H9 (cell line): ENCODE results near the gene CPNE8. TPM values are rescaled to one million over a fixed set of nuclear protein-coding genes. Genes with fewer than 3 reads are reported as not detected.

ENCODE experiments used
- DNase-seq: peaks from one replicate; pipeline ENCODE4 v3.0.0-alpha.2; 2017
- H2AFZ ChIP-seq: one replicate; pipeline ENCODE4 v1.6.1; 2013; ENCODE audit warnings: mild to moderate bottlenecking, low read length, control low read depth, moderate library complexity
- H2AK5ac ChIP-seq: 2 replicates; pipeline ENCODE4 v1.6.1; 2013; ENCODE audit warnings: low read length, control low read depth, mixed read lengths; ENCODE audit not compliant: insufficient read length
- H2BK120ac ChIP-seq: one replicate; pipeline ENCODE4 v1.6.1; 2013; ENCODE audit warnings: low read depth, mild to moderate bottlenecking, low read length, control low read depth, inconsistent platforms; ENCODE audit not compliant: poor library complexity, severe bottlenecking
- H2BK12ac ChIP-seq: 2 replicates; pipeline ENCODE4 v1.6.1; 2013; ENCODE audit warnings: low read length, control low read depth, mixed read lengths, low read depth; ENCODE audit not compliant: insufficient read length
- H2BK15ac ChIP-seq: 2 replicates; pipeline ENCODE4 v1.6.1; 2013; ENCODE audit warnings: low read depth, low read length, control low read depth
- H2BK20ac ChIP-seq: one replicate; pipeline ENCODE4 v1.6.1; 2013; ENCODE audit warnings: low read depth, mild to moderate bottlenecking, low read length, control low read depth, inconsistent platforms; ENCODE audit not compliant: poor library complexity, severe bottlenecking
- H2BK5ac ChIP-seq: 2 replicates; pipeline ENCODE4 v1.6.1; 2013; ENCODE audit warnings: low read length, control low read depth, mixed read lengths; ENCODE audit not compliant: insufficient read length
- H3K14ac ChIP-seq: 2 replicates; pipeline ENCODE4 v1.6.1; 2013; ENCODE audit warnings: low read length, control low read depth; ENCODE audit not compliant: insufficient read depth
- H3K18ac ChIP-seq: 2 replicates; pipeline ENCODE4 v1.6.1; 2013; ENCODE audit warnings: low read depth, mild to moderate bottlenecking, mixed read lengths, low read length, control low read depth; ENCODE audit not compliant: insufficient read length
- H3K23ac ChIP-seq: 2 replicates; pipeline ENCODE4 v1.6.1; 2013; ENCODE audit warnings: low read length, control low read depth, mixed read lengths, low read depth; ENCODE audit not compliant: insufficient read length
- H3K23me2 ChIP-seq: 2 replicates; pipeline ENCODE4 v1.6.1; 2013; ENCODE audit warnings: low read depth, mild to moderate bottlenecking, mixed read lengths, low read length, control low read depth; ENCODE audit not compliant: insufficient read length, poor library complexity, severe bottlenecking
- H3K27ac ChIP-seq: 2 replicates; pipeline ENCODE4 v1.5.1; 2013; ENCODE audit warnings: low read length, control low read depth, mixed read lengths, low read depth; ENCODE audit not compliant: insufficient read length
- H3K27me3 ChIP-seq: 2 replicates; pipeline ENCODE4 v1.6.1; 2013; ENCODE audit warnings: low read length, control low read depth, inconsistent platforms; ENCODE audit not compliant: insufficient read depth
- H3K4ac ChIP-seq: 2 replicates; pipeline ENCODE4 v1.6.1; 2013; ENCODE audit warnings: low read depth, mild to moderate bottlenecking, control low read depth, inconsistent platforms, low read length, moderate library complexity
- H3K4me1 ChIP-seq: 2 replicates; pipeline ENCODE4 v1.6.1; 2013; ENCODE audit warnings: low read length, control low read depth, inconsistent platforms; ENCODE audit not compliant: insufficient read depth
- H3K4me2 ChIP-seq: 2 replicates; pipeline ENCODE4 v1.6.1; 2013; ENCODE audit warnings: low read length, control low read depth, mixed read lengths; ENCODE audit not compliant: insufficient read length, insufficient read depth
- H3K56ac ChIP-seq: 2 replicates; pipeline ENCODE4 v1.6.1; 2013; ENCODE audit warnings: low read depth, mild to moderate bottlenecking, mixed read lengths, low read length, control low read depth; ENCODE audit not compliant: insufficient read length
- H3K79me1 ChIP-seq: 2 replicates; pipeline ENCODE4 v1.6.1; 2013; ENCODE audit warnings: low read depth, mild to moderate bottlenecking, moderate library complexity, low read length, control low read depth, inconsistent platforms; ENCODE audit not compliant: insufficient read depth, poor library complexity, severe bottlenecking
- H3K79me2 ChIP-seq: 2 replicates; pipeline ENCODE4 v1.6.1; 2013; ENCODE audit warnings: low read length, control low read depth, inconsistent platforms; ENCODE audit not compliant: insufficient read depth
- H3K9ac ChIP-seq: 2 replicates; pipeline ENCODE4 v1.6.1; 2013; ENCODE audit warnings: low read length, control low read depth, mixed read lengths; ENCODE audit not compliant: insufficient read length; ENCODE audit errors: extremely low read depth
- H3K9me3 ChIP-seq: one replicate; pipeline ENCODE4 v1.6.1; 2013; ENCODE audit warnings: low read depth, low read length, inconsistent platforms; ENCODE audit not compliant: control insufficient read depth
- H3T11ph ChIP-seq: one replicate; pipeline ENCODE4 v1.6.1; 2013; ENCODE audit warnings: mild to moderate bottlenecking, low read length, control low read depth, inconsistent platforms
- H4K20me1 ChIP-seq: one replicate; pipeline ENCODE4 v1.6.1; 2013; ENCODE audit not compliant: control insufficient read depth, insufficient read length, insufficient read depth
- H4K5ac ChIP-seq: 2 replicates; pipeline ENCODE4 v1.6.1; 2013; ENCODE audit warnings: low read depth, mild to moderate bottlenecking, mixed read lengths, low read length, control low read depth; ENCODE audit not compliant: insufficient read length
- H4K8ac ChIP-seq: replicated peaks from 2 replicates; pipeline ENCODE4 v1.6.1; 2013; ENCODE audit warnings: low read length, control low read depth, mixed read lengths, low read depth; ENCODE audit not compliant: insufficient read length
- H4K91ac ChIP-seq: 2 replicates; pipeline ENCODE4 v1.6.1; 2013; ENCODE audit warnings: low read depth, mild to moderate bottlenecking, moderate library complexity, mixed read lengths, low read length, control low read depth; ENCODE audit not compliant: insufficient read length
- H3K27ac Mint-ChIP-seq, 3 experiments: 2 replicates in 2 of 3; 3 replicates in 1 of 3; pipeline ENCODE4 v1.8.0; 2020 to 2021; ENCODE audit warnings: mixed read lengths in 3 of 3, mild to moderate bottlenecking in 1 of 3, moderate library complexity in 1 of 3
- H3K27me3 Mint-ChIP-seq: 2 replicates; pipeline ENCODE4 v1.8.0; 2021; ENCODE audit warnings: low read depth, mild to moderate bottlenecking, moderate library complexity, mixed read lengths
- H3K36me3 Mint-ChIP-seq, 3 experiments: 2 replicates in 2 of 3; 3 replicates in 1 of 3; pipeline ENCODE4 v1.8.0; 2020 to 2021; ENCODE audit warnings: low read depth in 3 of 3, mixed read lengths in 3 of 3; ENCODE audit not compliant: insufficient read depth in 1 of 3
- H3K4me1 Mint-ChIP-seq, 2 experiments: 2 replicates each; pipeline ENCODE4 v1.8.0; 2020; ENCODE audit warnings: mixed read lengths in 2 of 2
- H3K4me3 Mint-ChIP-seq, 2 experiments: 2 replicates in 1 of 2; 3 replicates in 1 of 2; pipeline ENCODE4 v1.8.0; 2020 to 2021; ENCODE audit warnings: mild to moderate bottlenecking in 2 of 2, mixed read lengths in 2 of 2, moderate library complexity in 1 of 2
- H3K9me3 Mint-ChIP-seq, 2 experiments: 2 replicates in 1 of 2; 3 replicates in 1 of 2; pipeline ENCODE4 v1.8.0; 2020; ENCODE audit warnings: mild to moderate bottlenecking in 2 of 2, mixed read lengths in 2 of 2, moderate library complexity in 1 of 2
- CTCF ChIP-seq: fragments of 200-600 bp; sonication (generic); conservative IDR thresholded peaks from 3 replicates; pipeline ENCODE4 v1.8.0; 2021; ENCODE audit warnings: antibody characterized with exemption, mild to moderate bottlenecking
- total RNA-seq: library from RNA; stranded (reverse); gene quantifications from 2 replicates; pipeline ENCODE4 v1.2.1, GENCODE V29; 2021

Gene CPNE8
- total RNA-seq, 1 experiment from 2014 or later, result 1.9 TPM

DNA sequence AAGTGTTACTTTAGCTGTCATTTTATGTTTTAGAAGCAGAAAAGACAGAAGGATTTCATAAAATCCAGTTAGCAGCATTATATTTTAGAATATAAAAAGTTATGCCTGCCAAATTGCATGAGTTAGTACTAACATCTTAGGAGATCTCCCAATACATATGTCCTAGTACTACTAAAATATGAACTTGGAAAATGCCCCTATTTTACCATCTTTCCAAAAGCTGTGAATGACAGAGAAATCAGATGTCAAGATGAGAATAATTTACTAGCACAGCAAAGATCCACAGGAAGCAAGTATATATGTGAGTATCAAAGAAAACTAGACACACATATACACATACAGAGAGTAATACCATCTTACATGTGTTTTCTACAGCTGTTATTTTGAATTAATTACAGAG, 196.9 kb downstream of the CPNE8 start:
- Histone ChIP-seq H3K14ac (no peak overlapping the region), H2BK5ac (no peak overlapping the region), H3K56ac (no peak overlapping the region), H4K20me1 (no peaks in the 10 kb centered on the region), H2AK5ac (no peak overlapping the region), H3K4me1 (no peaks in the 10 kb centered on the region), H3K9me3 (no peaks in the 10 kb centered on the region), H3K9ac (no peak overlapping the region), H2BK120ac (no peak overlapping the region), H3T11ph (no peak overlapping the region), H3K4ac (no peak overlapping the region), H4K8ac (no peak overlapping the region), H3K18ac (no peak overlapping the region), H4K91ac (no peak overlapping the region), H2BK15ac (no peak overlapping the region), H2AFZ (no peak overlapping the region), H4K5ac (no peak overlapping the region), H3K27me3 (no peaks in the 10 kb centered on the region), H3K23ac (no peak overlapping the region), H2BK12ac (no peak overlapping the region), H2BK20ac (no peak overlapping the region), H3K79me1 (no peaks in the 10 kb centered on the region), H3K27ac (no peak overlapping the region), H3K79me2 (no peaks in the 10 kb centered on the region), H3K23me2 (no peaks in the 10 kb centered on the region), H3K4me2 (no peak overlapping the region)
- Mint-ChIP-seq H3K27me3 (no peaks in the 10 kb centered on the region), H3K27ac (no peak overlapping the region), H3K4me3 (no peak overlapping the region), H3K36me3 (no peaks in the 10 kb centered on the region), H3K4me1 (0 out of 4 replicates have a peak, but pooled peaks cover 0 to 2% of the 10 kb centered on the region in 2 experiments), H3K9me3 (no peaks in the 10 kb centered on the region)
- DNase-seq, result no peak
- no peak for TF ChIP-seq CTCF
